ENCODE results near the gene SENP2.
"Not testable (repeated sequence)": the region's sequence is repeated elsewhere in the genome, so short reads cannot be mapped to it uniquely, and the experiment has no call there.

GRCh38 chr3:185661296-185661695 is 75.2 kb downstream of the SENP2 start:
- TF ChIP-seq ZKSCAN8 (CRISPR knock-in tag; IDR thresholded peaks at IDR 0.05; ENCODE audit: borderline replicate concordance); KAT7 (CRISPR knock-in tag; IDR thresholded peaks at IDR 0.05; ENCODE audit: borderline replicate concordance); BCLAF1 (IDR thresholded peaks at IDR 0.05); RELA (CRISPR knock-in tag; IDR thresholded peaks at IDR 0.05); IRF9 (CRISPR knock-in tag; IDR thresholded peaks at IDR 0.05; ENCODE audit: borderline replicate concordance); POLR2A (IDR thresholded peaks at IDR 0.05; ENCODE audit: insufficient read depth in 1 of 2, low read depth in 2 of 2, low read length in 2 of 2); CTCF (CRISPR knock-in tag; IDR thresholded peaks at IDR 0.05); ZFP36L2 (CRISPR knock-in tag; IDR thresholded peaks at IDR 0.05): not testable (repeated sequence)

Data from HepG2 (cell line).